Vagina (tissue), 2 donors: ENCODE data around the gene PCNT.

ENCODE experiments used
- POLR2A ChIP-seq, 2 donors: fragments of 450-650 bp; IDR thresholded peaks; one replicate each; pipeline ENCODE4 v1.6.1; 2017; ENCODE audit warnings: antibody characterized with exemption in 2 of 2, mild to moderate bottlenecking in 2 of 2, moderate library complexity in 2 of 2
- POLR2AphosphoS5 ChIP-seq, 2 donors: sonication (generic); formaldehyde crosslinking; IDR thresholded peaks; one replicate each; pipeline ENCODE4 v1.9.0; 2017; ENCODE audit warnings: antibody characterized with exemption in 2 of 2, mild to moderate bottlenecking in 2 of 2, low read depth in 1 of 2; ENCODE audit not compliant: insufficient read depth in 1 of 2
- TF ChIP-seq, protein P1 (sequence below), 3 experiments: fragments of 450-650 bp in 2 of 3; fragments of 200-600 bp in 1 of 3; sonication (generic) in 1 of 3; IDR thresholded peaks; one replicate each; pipeline ENCODE4 v1.5.1; 2017 to 2019; ENCODE audit warnings: antibody characterized with exemption in 3 of 3, mild to moderate bottlenecking in 2 of 3, moderate library complexity in 2 of 3

DNA sequence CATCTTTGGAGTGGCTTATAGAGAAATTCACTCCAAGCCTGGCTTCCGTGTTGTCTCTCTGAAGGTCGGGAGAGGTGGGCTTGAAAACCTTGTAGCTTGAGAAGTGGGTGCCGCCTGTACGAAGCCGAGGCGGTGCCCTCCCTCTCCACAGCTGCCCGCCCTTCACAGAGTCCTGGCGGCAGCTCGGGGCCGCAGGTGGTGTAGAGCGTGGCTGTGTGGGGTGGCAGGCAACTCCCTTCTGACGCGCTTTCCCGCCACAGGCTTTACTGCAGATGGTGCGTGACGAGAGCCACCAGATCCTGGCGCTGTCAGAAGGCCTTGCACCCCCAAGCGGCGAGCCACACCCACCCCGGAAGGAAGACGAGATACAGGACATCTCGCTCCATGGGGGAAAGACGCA lies 101.6 kb downstream of the PCNT start:
- TF ChIP-seq, protein P1, sequence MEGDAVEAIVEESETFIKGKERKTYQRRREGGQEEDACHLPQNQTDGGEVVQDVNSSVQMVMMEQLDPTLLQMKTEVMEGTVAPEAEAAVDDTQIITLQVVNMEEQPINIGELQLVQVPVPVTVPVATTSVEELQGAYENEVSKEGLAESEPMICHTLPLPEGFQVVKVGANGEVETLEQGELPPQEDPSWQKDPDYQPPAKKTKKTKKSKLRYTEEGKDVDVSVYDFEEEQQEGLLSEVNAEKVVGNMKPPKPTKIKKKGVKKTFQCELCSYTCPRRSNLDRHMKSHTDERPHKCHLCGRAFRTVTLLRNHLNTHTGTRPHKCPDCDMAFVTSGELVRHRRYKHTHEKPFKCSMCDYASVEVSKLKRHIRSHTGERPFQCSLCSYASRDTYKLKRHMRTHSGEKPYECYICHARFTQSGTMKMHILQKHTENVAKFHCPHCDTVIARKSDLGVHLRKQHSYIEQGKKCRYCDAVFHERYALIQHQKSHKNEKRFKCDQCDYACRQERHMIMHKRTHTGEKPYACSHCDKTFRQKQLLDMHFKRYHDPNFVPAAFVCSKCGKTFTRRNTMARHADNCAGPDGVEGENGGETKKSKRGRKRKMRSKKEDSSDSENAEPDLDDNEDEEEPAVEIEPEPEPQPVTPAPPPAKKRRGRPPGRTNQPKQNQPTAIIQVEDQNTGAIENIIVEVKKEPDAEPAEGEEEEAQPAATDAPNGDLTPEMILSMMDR (IDR thresholded peaks at IDR 0.05), result no peak
- no peak for TF ChIP-seq POLR2A (IDR thresholded peaks at IDR 0.05)
- no peak for TF ChIP-seq POLR2AphosphoS5 (IDR thresholded peaks at IDR 0.05; ENCODE audit: insufficient read depth in 1 of 2, low read depth in 1 of 2)
